Natural killer cell treated with Interleukin-12 subunit alpha and Interleukin-12 subunit beta and Interleukin-15 and Interleukin-18, amount 100 ng/mL, for 72 hours (primary cell): ENCODE data around the gene PPP1R12B. TPM values are rescaled to one million over a fixed set of nuclear protein-coding genes. Genes with fewer than 3 reads are reported as not detected.
"Not testable (repeated sequence)": the region's sequence is repeated elsewhere in the genome, so short reads cannot be mapped to it uniquely, and the experiment has no call there.

Source experiments
- ATAC-seq, 2 donors: fragments of 150-1000 bp; cut with Tn5 transposase in 1 of 2; sonication (Bioruptor Pico), chemical (Tn5 transposase) in 1 of 2; 2 replicates each; pipeline ENCODE4 v1.10.0; 2021
- DNase-seq: peaks from one replicate; pipeline ENCODE4 v3.0.0; 2022; ENCODE audit warnings: low spot score
- H3K27ac Mint-ChIP-seq, 2 donors: 1 replicate in 1 of 2; 2 replicates in 1 of 2; pipeline ENCODE4 v1.8.0; 2022; ENCODE audit warnings: mixed read lengths in 2 of 2, mild to moderate bottlenecking in 1 of 2, moderate library complexity in 1 of 2
- H3K27me3 Mint-ChIP-seq, 2 donors: 1 replicate in 1 of 2; 2 replicates in 1 of 2; pipeline ENCODE4 v1.8.0; 2022; ENCODE audit warnings: mixed read lengths in 2 of 2
- H3K36me3 Mint-ChIP-seq: one replicate; pipeline ENCODE4 v1.8.0; 2022; ENCODE audit warnings: mixed read lengths
- H3K4me1 Mint-ChIP-seq, 2 donors: 1 replicate in 1 of 2; 2 replicates in 1 of 2; pipeline ENCODE4 v1.8.0; 2022; ENCODE audit warnings: low read depth in 2 of 2, mixed read lengths in 2 of 2, mild to moderate bottlenecking in 1 of 2
- H3K4me3 Mint-ChIP-seq: one replicate; pipeline ENCODE4 v1.8.0; 2022; ENCODE audit warnings: mixed read lengths
- H3K9me3 Mint-ChIP-seq: 2 replicates; pipeline ENCODE4 v1.8.0; 2022; ENCODE audit warnings: mixed read lengths
- total RNA-seq, 2 donors: library from RNA; stranded (reverse); gene quantifications; one replicate each; pipeline ENCODE4 v1.2.3, GENCODE V29; 2022

Gene PPP1R12B
- total RNA-seq, 2 donors from 2014 or later = 27.1 to 51.8 TPM

DNA sequence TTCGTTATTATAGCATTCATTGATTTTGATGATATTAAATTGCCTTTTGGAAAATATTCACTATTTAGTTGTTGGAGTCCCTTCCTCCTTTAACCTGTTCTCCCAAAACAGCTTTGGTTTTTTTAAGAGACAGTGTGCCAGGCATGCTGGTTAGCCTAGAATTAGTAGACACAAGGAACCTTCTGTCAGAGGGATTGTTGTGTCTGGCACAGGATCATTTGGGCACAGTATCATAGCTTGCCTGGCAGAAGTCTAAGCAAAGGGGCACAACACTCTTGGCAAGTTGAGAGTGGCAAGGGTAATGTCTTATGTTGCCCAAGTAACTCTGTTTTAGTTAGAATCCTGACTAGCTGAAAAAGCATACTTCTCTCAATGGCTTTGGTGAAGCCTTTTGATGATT, 49.9 kb downstream of the PPP1R12B start:
- not testable (repeated sequence) for H3K27me3 Mint-ChIP-seq, DNase-seq, H3K4me3 Mint-ChIP-seq, H3K27ac Mint-ChIP-seq, ATAC-seq, H3K9me3 Mint-ChIP-seq, H3K36me3 Mint-ChIP-seq
- peaks cover 11 to 16% of the 10 kb centered on the region in 2 donors for H3K4me1 Mint-ChIP-seq

DNA sequence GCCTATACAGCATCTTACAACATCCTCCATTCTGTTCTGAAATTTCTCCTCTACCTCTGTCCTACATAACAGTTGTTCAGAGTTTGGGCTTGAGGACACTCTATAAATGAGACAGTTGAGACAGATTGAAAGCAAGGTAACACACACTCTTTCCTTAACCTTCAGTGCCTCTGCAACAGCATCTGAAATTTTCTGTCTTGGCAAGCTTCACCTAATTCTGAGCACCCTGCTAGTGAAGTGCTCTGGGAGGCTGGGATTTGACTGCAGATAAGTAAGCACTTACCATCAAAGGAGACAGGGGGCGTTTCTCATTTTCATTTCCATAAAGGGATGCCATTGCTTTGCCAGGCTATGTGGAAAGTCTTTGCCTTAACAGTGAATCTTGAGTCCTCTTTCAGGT, 53.3 kb downstream of the PPP1R12B start:
- not testable (repeated sequence) for H3K4me1 Mint-ChIP-seq, H3K27me3 Mint-ChIP-seq, ATAC-seq, H3K36me3 Mint-ChIP-seq, H3K9me3 Mint-ChIP-seq, H3K4me3 Mint-ChIP-seq, H3K27ac Mint-ChIP-seq, DNase-seq

DNA sequence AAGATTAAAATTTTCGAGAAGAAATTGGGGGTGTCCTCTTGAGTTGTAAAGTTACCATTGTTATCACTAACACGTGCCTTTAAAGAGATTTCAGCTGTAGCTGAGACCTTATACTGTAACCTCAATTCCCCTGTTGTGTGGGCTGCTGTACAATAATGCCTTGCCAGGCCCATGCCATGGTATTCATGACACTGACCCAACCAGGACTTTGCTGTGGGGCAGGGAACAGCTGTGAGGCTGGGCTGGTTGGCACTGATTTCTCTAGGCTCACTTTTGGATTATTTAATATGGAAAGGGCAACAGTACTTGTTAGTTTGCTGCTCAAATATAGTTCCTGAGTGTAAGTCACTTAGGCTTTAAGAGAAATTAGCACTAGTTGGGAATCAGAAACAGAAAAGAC, 54.9 kb downstream of the PPP1R12B start:
- not testable (repeated sequence) for H3K4me3 Mint-ChIP-seq, H3K27ac Mint-ChIP-seq, ATAC-seq, H3K4me1 Mint-ChIP-seq, DNase-seq, H3K9me3 Mint-ChIP-seq, H3K27me3 Mint-ChIP-seq, H3K36me3 Mint-ChIP-seq

DNA sequence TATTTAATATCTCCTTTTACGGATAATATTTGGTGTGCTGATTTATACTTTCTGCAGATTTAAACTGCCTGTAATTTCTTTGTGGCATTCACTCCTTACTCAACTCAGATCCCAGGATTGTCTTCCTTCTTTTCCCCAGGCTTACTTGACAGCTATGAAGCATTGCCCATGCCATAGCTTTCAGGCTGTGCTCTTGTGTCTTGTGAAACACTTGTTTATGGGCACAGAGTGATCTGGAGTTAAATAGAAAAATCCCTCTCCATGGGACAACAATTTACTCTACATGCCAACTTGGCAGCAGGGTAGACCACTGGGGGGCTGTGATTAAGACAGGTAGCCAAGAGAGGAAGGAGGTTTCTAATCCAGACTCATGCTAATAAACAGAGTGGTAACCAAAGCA, 57.4 kb downstream of the PPP1R12B start:
- H3K27ac Mint-ChIP-seq = no peak overlapping the region
- H3K9me3 Mint-ChIP-seq = no peaks in the 10 kb centered on the region
- H3K27me3 Mint-ChIP-seq = no peaks in the 10 kb centered on the region
- H3K4me3 Mint-ChIP-seq = no peak overlapping the region
- H3K36me3 Mint-ChIP-seq = no peaks in the 10 kb centered on the region
- H3K4me1 Mint-ChIP-seq = peaks cover 0 to 6% of the 10 kb centered on the region in 2 donors
- ATAC-seq = no peak
- no peak for DNase-seq

DNA sequence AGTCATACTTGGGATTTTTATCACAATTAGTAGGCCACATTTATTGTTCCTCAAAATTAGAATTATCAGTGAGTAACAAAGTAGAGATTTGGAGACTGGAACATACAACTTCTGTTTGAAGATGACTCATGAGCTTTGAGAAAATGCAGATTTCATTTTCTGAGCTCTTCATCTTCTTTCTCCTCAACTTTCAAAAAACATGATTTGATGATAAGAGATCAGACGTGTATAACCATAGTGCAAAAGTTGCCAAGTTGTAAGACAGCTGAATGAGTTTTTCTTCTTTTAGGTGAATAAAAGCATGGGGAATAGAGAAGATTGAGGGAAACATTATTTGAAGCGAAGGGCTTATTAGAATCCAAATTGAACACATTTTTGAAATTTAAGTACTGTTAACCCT, 58.4 kb downstream of the PPP1R12B start:
- not testable (repeated sequence) for H3K9me3 Mint-ChIP-seq, H3K4me1 Mint-ChIP-seq, ATAC-seq, H3K4me3 Mint-ChIP-seq, H3K27ac Mint-ChIP-seq, DNase-seq, H3K36me3 Mint-ChIP-seq, H3K27me3 Mint-ChIP-seq

DNA sequence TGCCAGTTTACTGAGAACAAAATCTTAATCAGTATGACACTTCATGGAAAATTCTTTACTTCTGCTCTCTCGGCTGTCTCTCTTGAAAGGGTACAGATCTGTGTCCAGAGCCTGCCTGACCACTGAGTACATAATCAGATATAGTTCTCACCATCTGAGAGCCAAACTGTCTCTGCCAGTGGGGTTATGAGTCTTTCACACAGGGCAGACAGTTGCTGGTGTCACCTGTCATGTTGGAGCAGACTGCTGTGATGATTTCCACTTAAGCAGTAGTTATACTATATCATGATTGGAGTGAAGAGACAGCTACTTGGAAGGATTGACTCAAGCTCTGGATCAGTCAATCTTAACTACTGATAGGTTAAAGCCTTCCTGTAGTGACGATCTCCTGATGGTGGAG, 58.9 kb downstream of the PPP1R12B start:
- H3K4me1 Mint-ChIP-seq, DNase-seq, H3K9me3 Mint-ChIP-seq, ATAC-seq, H3K27me3 Mint-ChIP-seq, H3K36me3 Mint-ChIP-seq, H3K27ac Mint-ChIP-seq, H3K4me3 Mint-ChIP-seq: not testable (repeated sequence)

DNA sequence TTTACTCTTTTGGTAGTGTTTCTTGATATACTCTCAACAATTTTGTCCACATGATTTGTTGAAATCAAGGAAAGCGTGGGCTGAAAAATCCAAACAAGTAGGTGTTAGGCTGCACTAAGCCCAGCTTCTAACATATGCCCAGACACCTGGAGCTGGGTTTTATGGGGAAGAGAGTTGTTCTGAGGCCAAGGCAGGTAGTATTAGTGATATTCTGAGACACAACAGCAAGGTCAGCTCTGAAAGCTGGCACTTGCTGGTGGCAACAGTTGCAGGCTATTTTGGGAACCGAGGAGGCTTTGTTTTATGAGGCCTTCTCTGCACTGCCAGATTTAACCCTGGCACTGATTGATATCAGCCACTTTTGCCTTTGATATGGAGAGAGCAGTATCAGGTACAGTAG, 61.8 kb downstream of the PPP1R12B start:
- H3K4me3 Mint-ChIP-seq, ATAC-seq, H3K27me3 Mint-ChIP-seq, H3K9me3 Mint-ChIP-seq, H3K4me1 Mint-ChIP-seq, DNase-seq, H3K36me3 Mint-ChIP-seq, H3K27ac Mint-ChIP-seq: not testable (repeated sequence)

DNA sequence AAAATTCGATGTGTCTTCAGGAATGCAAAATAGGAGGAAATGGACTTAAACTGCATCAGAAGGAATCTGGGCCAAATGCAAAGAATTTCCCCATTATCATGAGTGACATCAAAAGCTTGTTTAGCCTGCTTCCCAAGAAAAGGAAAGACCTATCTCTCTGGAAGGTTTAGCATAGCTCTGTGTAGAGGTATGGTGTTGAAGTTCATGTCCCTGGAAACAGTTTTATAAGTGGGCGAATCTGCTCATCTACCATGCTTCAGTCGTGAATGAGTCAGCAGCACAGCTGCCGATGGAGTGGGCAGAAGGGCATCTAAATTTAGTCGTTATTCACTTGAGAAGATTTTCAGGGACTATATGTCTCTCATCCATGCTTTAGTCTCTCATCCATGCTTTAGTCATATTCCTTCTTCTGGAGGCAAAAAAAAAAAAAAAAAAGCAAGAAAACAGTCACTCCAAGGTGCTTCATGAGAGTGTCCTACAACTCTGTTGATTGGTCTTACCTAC, 62.4 kb downstream of the PPP1R12B start:
- H3K27me3 Mint-ChIP-seq, H3K36me3 Mint-ChIP-seq, ATAC-seq, DNase-seq, H3K27ac Mint-ChIP-seq, H3K4me3 Mint-ChIP-seq, H3K4me1 Mint-ChIP-seq, H3K9me3 Mint-ChIP-seq: not testable (repeated sequence)

DNA sequence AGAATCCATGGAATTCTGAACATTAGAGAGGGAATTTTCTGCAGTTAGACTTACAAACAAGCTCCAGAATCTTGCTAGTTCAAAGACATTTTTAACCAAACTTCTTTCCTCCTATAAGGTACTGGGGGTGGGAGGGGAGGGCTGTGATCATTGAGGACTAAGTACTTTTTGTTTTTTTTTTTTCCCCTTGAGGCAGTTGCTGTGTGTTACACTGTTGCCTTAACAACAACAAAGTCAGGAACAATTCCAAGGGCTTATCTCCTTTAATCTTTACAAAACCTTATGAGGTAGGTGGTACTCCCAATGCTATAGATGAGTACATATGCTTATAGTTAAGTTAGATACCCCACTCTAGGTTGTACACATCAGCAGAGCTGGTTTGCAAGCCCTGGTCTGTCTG, 62.9 kb downstream of the PPP1R12B start:
- ATAC-seq = no peak
- no peaks in the 10 kb centered on the region for H3K27me3 Mint-ChIP-seq
- no peaks in the 10 kb centered on the region for H3K9me3 Mint-ChIP-seq
- no peak for DNase-seq
- H3K4me3 Mint-ChIP-seq = no peak overlapping the region
- no peaks in the 10 kb centered on the region for H3K36me3 Mint-ChIP-seq
- no peaks in the 10 kb centered on the region for H3K4me1 Mint-ChIP-seq
- H3K27ac Mint-ChIP-seq = no peak overlapping the region

DNA sequence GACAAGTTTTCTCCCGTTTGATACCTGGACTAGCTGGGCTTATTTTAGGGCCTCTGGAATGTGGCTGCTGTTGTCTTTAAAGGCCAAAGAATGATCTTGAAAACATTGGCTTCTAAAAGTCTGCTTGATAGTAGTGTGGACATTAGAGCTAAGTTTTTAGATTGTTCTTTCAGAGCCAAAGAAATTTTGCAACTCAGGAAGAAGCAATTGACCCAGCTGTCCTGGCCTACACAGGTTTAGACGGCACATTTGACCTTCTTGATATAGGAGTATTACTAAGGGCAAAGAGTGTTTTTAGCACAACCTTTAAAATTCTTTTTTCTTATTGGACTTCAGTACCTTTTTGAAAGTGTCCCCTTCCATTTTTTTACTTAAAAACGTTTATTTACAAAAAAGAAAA, 63.9 kb downstream of the PPP1R12B start:
- ATAC-seq, DNase-seq, H3K4me3 Mint-ChIP-seq, H3K36me3 Mint-ChIP-seq, H3K4me1 Mint-ChIP-seq, H3K27me3 Mint-ChIP-seq, H3K9me3 Mint-ChIP-seq, H3K27ac Mint-ChIP-seq: not testable (repeated sequence)

DNA sequence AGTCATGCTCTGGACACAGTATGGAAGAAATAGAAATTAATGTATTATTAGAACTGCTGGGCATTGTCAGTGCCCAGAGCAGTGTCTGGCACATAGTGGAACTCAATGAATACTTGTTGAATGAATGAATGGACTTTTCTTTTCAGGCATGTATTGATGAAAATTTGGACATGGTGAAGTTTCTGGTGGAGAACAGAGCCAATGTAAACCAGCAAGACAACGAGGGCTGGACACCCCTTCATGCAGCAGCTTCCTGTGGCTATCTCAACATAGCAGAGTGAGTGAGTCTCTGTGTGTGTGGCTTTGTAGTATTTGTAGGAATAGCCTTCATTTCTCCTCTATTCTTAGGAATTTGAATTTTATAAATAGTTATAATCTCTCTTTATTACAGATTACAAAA, 68.1 kb downstream of the PPP1R12B start:
- H3K4me1 Mint-ChIP-seq = peaks cover 0 to 2% of the 10 kb centered on the region in 2 donors
- no peaks in the 10 kb centered on the region for H3K27me3 Mint-ChIP-seq
- no peak overlapping the region for H3K27ac Mint-ChIP-seq
- DNase-seq (no peak), ATAC-seq (no peak)
- no peaks in the 10 kb centered on the region for H3K36me3 Mint-ChIP-seq
- H3K9me3 Mint-ChIP-seq = no peaks in the 10 kb centered on the region
- no peak overlapping the region for H3K4me3 Mint-ChIP-seq

DNA sequence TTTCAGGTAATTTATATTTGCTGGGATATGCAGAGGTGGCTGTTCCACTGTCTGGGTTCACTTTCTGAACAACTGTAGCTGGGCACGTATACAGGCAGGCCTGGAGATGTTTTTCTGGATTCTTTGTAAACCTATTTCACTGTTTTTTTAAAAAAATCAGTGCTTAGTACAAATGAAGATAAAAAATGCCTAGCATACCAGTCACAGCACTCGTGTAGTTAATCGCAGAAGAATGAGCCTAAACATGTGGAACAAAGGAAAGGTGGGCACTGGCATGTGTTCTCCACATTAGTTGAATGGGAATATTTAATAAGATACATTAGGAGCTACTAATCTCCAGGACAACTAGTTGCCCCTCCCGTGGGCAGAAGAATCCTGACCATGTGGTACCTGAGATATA, 68.6 kb downstream of the PPP1R12B start:
- not testable (repeated sequence) for H3K27me3 Mint-ChIP-seq, H3K9me3 Mint-ChIP-seq, H3K4me3 Mint-ChIP-seq, ATAC-seq, DNase-seq, H3K36me3 Mint-ChIP-seq, H3K27ac Mint-ChIP-seq, H3K4me1 Mint-ChIP-seq

DNA sequence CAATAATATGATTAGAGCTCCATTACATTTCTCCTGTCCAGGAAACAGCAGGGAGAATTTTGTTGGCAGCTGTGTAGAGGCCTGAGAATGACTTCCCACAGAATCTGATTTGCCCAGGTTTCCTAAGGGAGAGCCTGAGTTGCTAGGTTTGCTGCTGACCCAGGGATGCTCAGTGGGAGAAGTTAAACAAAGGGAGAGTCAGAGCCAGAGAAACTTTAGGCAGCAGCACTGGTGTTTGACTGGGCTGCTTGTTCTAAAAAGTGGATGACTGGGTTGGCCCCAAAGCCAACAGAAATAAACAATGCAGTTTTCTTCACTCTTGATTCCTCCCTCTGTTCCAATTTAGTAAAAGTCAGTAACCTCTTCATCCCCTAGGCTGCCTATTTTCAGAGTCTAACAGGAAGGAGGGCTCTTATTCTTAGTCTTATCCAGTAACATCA, 69.3 kb downstream of the PPP1R12B start:
- not testable (repeated sequence) for H3K27ac Mint-ChIP-seq, H3K36me3 Mint-ChIP-seq, H3K4me3 Mint-ChIP-seq, H3K4me1 Mint-ChIP-seq, H3K9me3 Mint-ChIP-seq, ATAC-seq, DNase-seq, H3K27me3 Mint-ChIP-seq

DNA sequence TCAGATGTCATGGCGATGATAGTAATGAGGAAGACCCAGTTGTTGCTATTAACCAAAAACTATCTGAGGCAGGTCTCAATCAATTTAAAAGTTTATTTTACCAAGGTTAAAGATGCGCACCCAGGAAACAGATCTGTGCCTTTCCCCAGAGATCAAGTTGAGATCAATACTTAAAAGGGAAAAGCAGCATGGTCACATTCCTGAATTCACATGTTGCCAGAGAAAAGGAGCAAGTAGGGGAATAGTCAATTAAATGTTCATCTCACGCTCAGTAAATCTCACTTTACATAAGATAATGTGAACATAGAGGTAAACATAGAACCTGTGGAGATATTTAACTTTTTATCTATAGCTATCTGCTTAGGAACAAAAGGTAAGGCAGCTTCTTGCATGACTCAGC, 71.2 kb downstream of the PPP1R12B start:
- H3K27ac Mint-ChIP-seq, H3K9me3 Mint-ChIP-seq, H3K27me3 Mint-ChIP-seq, ATAC-seq, H3K4me1 Mint-ChIP-seq, H3K4me3 Mint-ChIP-seq, DNase-seq, H3K36me3 Mint-ChIP-seq: not testable (repeated sequence)

DNA sequence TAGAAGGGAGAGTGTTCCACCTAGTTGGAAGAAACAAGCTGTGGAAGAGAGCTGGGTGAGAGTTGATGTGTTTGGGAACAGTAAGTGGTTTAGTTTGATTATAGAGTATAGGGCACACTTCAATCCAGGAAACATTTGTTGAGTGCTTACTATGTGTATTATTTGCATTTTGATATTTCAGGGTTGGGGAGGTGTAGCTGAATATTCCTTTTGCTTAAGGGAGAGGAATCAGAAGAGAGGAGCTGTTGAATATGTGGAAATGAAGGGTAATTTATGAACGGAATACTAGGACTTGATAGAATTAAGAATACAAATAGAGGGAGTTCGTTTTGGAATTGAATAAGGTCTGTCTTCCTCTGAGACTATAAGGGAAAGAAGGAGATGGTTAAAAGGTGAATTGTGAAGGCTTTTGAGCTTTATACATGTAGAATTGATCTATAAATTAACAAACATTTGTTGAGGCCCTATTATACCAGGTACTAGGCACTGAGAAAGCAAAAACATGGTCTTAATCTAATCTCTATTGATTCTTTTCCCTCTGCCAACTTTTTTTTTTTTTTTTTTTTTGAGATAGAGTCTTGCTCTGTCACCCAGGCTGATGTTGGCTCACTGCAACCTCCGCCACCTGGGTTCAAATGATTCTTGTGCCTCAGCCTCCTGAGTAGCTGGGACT, 72.1 kb downstream of the PPP1R12B start:
- H3K9me3 Mint-ChIP-seq, ATAC-seq, H3K27me3 Mint-ChIP-seq: not testable (repeated sequence)

More for the DNA sequence above, 72.1 kb downstream of the PPP1R12B start:
- DNase-seq, H3K4me1 Mint-ChIP-seq, H3K27ac Mint-ChIP-seq, H3K36me3 Mint-ChIP-seq, H3K4me3 Mint-ChIP-seq: not testable (repeated sequence)
